ENCODE measurements around the gene TMEM114.
"Not testable (repeated sequence)": the region's sequence is repeated elsewhere in the genome, so short reads cannot be mapped to it uniquely, and the experiment has no call there.

Gene TMEM114

GRCh38 chr16:8575399-8575798 is 14.9 kb downstream of the TMEM114 start:
- DNase-seq (ENCODE audit: low spot score): no peak

- peak; percentile 12 for DNase-seq (ENCODE audit: low spot score)
Measured at GRCh38 chr16:8572919-8573724, 17.2 kb downstream of the TMEM114 start.

- no peak for DNase-seq (ENCODE audit: low spot score)
Measured at GRCh38 chr16:8572063-8572918, 18.0 kb downstream of the TMEM114 start.

- no peak for DNase-seq (ENCODE audit: low spot score)
Measured at GRCh38 chr16:8571061-8571596, 19.2 kb downstream of the TMEM114 start.

- DNase-seq (ENCODE audit: low spot score): not testable (repeated sequence)
Measured at GRCh38 chr16:8570393-8570792, 19.9 kb downstream of the TMEM114 start.

GRCh38 chr16:8569650-8570346 is 20.5 kb downstream of the TMEM114 start:
- DNase-seq (ENCODE audit: low spot score): no peak

- no peak for DNase-seq (ENCODE audit: low spot score)
Measured at GRCh38 chr16:8568231-8568617, 22.1 kb downstream of the TMEM114 start.

- peak; percentile 73 for DNase-seq (ENCODE audit: low spot score)
Measured at GRCh38 chr16:8567355-8568230, 22.7 kb downstream of the TMEM114 start.

- DNase-seq (ENCODE audit: low spot score): no peak
Measured at GRCh38 chr16:8565498-8565897, 24.8 kb downstream of the TMEM114 start.

GRCh38 chr16:8564934-8565345 is 25.4 kb downstream of the TMEM114 start:
- DNase-seq (ENCODE audit: low spot score): no peak

- DNase-seq (ENCODE audit: low spot score): not testable (repeated sequence)
Measured at GRCh38 chr16:8563944-8564540, 26.3 kb downstream of the TMEM114 start.

- no peak for DNase-seq (ENCODE audit: low spot score)
Measured at GRCh38 chr16:8561496-8561895, 28.8 kb downstream of the TMEM114 start.

GRCh38 chr16:8555400-8555799 is 34.9 kb downstream of the TMEM114 start:
- DNase-seq (ENCODE audit: low spot score): no peak

- no peak for DNase-seq (ENCODE audit: low spot score)
Measured at GRCh38 chr16:8554881-8555280, 35.4 kb downstream of the TMEM114 start.

- DNase-seq (ENCODE audit: low spot score): no peak
Measured at GRCh38 chr16:8554022-8554421, 36.3 kb downstream of the TMEM114 start.

GRCh38 chr16:8552487-8553221 is 37.7 kb downstream of the TMEM114 start:
- DNase-seq (ENCODE audit: low spot score): no peak

GRCh38 chr16:8551388-8552332 is 38.7 kb downstream of the TMEM114 start:
- no peak for DNase-seq (ENCODE audit: low spot score)

GRCh38 chr16:8550728-8551387 is 39.5 kb downstream of the TMEM114 start:
- DNase-seq (ENCODE audit: low spot score): no peak

Data from putamen (tissue), 1 donor.